Activated CD4-positive, alpha-beta memory T cell treated with anti-CD3 and anti-CD28 coated beads, Interleukin-2, amount 10 ng/mL, durations not matched to agents 7 days and 5 days (primary cell): Measurements from ENCODE around the gene B3GNT9. TPM values are rescaled to one million over a fixed set of nuclear protein-coding genes. Genes with fewer than 3 reads are reported as not detected.
"Not testable (repeated sequence)": the region's sequence is repeated elsewhere in the genome, so short reads cannot be mapped to it uniquely, and the experiment has no call there.

Experiments used
- CTCF ChIA-PET: fragments of 350-600 bp; sonication (Branson Sonifier 250); formaldehyde crosslinking; loops from one replicate; lab custom pipeline; 2021; ENCODE audit warnings: antibody characterized with exemption, inconsistent platforms; lab: Charles Lee
- POLR2A ChIA-PET: fragments of 350-600 bp; sonication (Branson Sonifier 250); formaldehyde crosslinking; loops from one replicate; lab custom pipeline; 2021; ENCODE audit warnings: antibody characterized with exemption; lab: Charles Lee
- DNase-seq: peaks from one replicate; pipeline ENCODE4 v3.0.0-alpha.2; 2020
- H3K27ac Mint-ChIP-seq: one replicate; pipeline ENCODE4 v1.8.0; 2021; ENCODE audit warnings: mild to moderate bottlenecking, mixed read lengths
- H3K27me3 Mint-ChIP-seq: one replicate; pipeline ENCODE4 v1.8.0; 2021; ENCODE audit warnings: mixed read lengths
- H3K36me3 Mint-ChIP-seq: one replicate; pipeline ENCODE4 v1.8.0; 2021; ENCODE audit warnings: low read depth, mixed read lengths
- H3K4me1 Mint-ChIP-seq: one replicate; pipeline ENCODE4 v1.8.0; 2021; ENCODE audit warnings: mixed read lengths
- H3K4me3 Mint-ChIP-seq: one replicate; pipeline ENCODE4 v1.8.0; 2021; ENCODE audit warnings: mild to moderate bottlenecking, mixed read lengths
- H3K9me3 Mint-ChIP-seq: one replicate; pipeline ENCODE4 v1.8.0; 2021; ENCODE audit warnings: mixed read lengths
- total RNA-seq, 2 experiments: library from RNA; stranded (reverse); gene quantifications; one replicate each; pipeline ENCODE4 v1.2.3, GENCODE V29; 2021

B3GNT9 gene
- total RNA-seq, 2 experiments from 2014 or later: 14.6 to 16.2 TPM

GRCh38 chr16:67146523-67147357 is 4.1 kb downstream of the B3GNT9 start:
- H3K4me3 Mint-ChIP-seq: no peak overlapping the region
- no peak for DNase-seq
- POLR2A ChIA-PET: interaction anchor here (0.9 kb wide), 1 partner anchor 109 kb away, joined by 3 read pairs; no protein-coding TSS in a partner anchor
- H3K36me3 Mint-ChIP-seq: peaks cover 40% of the 10 kb centered on the region
- H3K9me3 Mint-ChIP-seq: no peaks in the 10 kb centered on the region
- H3K27me3 Mint-ChIP-seq: no peaks in the 10 kb centered on the region
- H3K27ac Mint-ChIP-seq: peak overlapping the region; percentile 35
- CTCF ChIA-PET: interaction anchor here (1.2 kb wide), 1 partner anchor 8 kb away, joined by 3 read pairs; no protein-coding TSS in a partner anchor
- peaks cover 15% of the 10 kb centered on the region for H3K4me1 Mint-ChIP-seq

- Mint-ChIP-seq H3K27me3 (no peaks in the 10 kb centered on the region), H3K36me3 (peaks cover 45% of the 10 kb centered on the region), H3K27ac (no peak overlapping the region), H3K9me3 (no peaks in the 10 kb centered on the region), H3K4me1 (peaks cover 6% of the 10 kb centered on the region), H3K4me3 (no peak overlapping the region)
- ChIA-PET CTCF (interaction anchor here (3.2 kb wide), 1 partner anchor 9 kb away, joined by 16 read pairs; no protein-coding TSS in a partner anchor), POLR2A (no interaction called here)
- no peak for DNase-seq
Observed at GRCh38 chr16:67145746-67146145, 5.1 kb downstream of the B3GNT9 start.

GRCh38 chr16:67144943-67145342 is 5.9 kb downstream of the B3GNT9 start:
- H3K4me3 Mint-ChIP-seq: no peak overlapping the region
- CTCF ChIA-PET: interaction anchor here (3.2 kb wide), 1 partner anchor 10 kb away, joined by 16 read pairs; no protein-coding TSS in a partner anchor

GRCh38 chr16:67142342-67142741 is 8.5 kb downstream of the B3GNT9 start:
- no peaks in the 10 kb centered on the region for H3K9me3 Mint-ChIP-seq
- ChIA-PET POLR2A (interaction anchor here (2.1 to 2.8 kb wide), 2 partner anchors 12 to 16 kb away, joined by 10 read pairs; partner anchors contain the start of genes FBXL8 and TRADD), CTCF (interaction anchor here (2.2 kb wide), 1 partner anchor 13 kb away, joined by 10 read pairs; no protein-coding TSS in a partner anchor)
- H3K27me3 Mint-ChIP-seq: no peaks in the 10 kb centered on the region
- H3K27ac Mint-ChIP-seq: no peak overlapping the region
- H3K4me1 Mint-ChIP-seq: no peaks in the 10 kb centered on the region
- peaks cover 38% of the 10 kb centered on the region for H3K36me3 Mint-ChIP-seq
- DNase-seq: no peak
- H3K4me3 Mint-ChIP-seq: no peak overlapping the region

More at GRCh38 chr16:67144943-67145342, 5.9 kb downstream of the B3GNT9 start:
- Mint-ChIP-seq H3K36me3 (peaks cover 51% of the 10 kb centered on the region), H3K27me3 (no peaks in the 10 kb centered on the region), H3K27ac (no peak overlapping the region), H3K4me1 (peaks cover 6% of the 10 kb centered on the region), H3K9me3 (no peaks in the 10 kb centered on the region)
- no peak for DNase-seq
- POLR2A ChIA-PET: interaction anchor here (1.0 to 1.6 kb wide), 2 partner anchors 14 to 193 kb away, joined by 3 to 4 read pairs; partner anchors contain the start of gene TRADD

- Mint-ChIP-seq H3K27ac (no peak overlapping the region), H3K4me1 (no peaks in the 10 kb centered on the region), H3K27me3 (no peaks in the 10 kb centered on the region), H3K36me3 (peaks cover 38% of the 10 kb centered on the region), H3K9me3 (no peaks in the 10 kb centered on the region), H3K4me3 (no peak overlapping the region)
- ChIA-PET POLR2A (interaction anchor here (0.8 to 2.8 kb wide), 5 partner anchors 10 to 111 kb away, joined by 3 to 10 read pairs (median 6); partner anchors contain the start of genes FBXL8, PHAF1 and TRADD), CTCF (interaction anchor here (0.9 to 2.2 kb wide), 3 partner anchors 9 to 123 kb away, joined by 3 to 10 read pairs (median 4); partner anchors contain the start of gene B3GNT9)
- no peak for DNase-seq
Observed at GRCh38 chr16:67141391-67141790, 9.4 kb downstream of the B3GNT9 start.

- no peak for DNase-seq
- Mint-ChIP-seq H3K27me3 (no peaks in the 10 kb centered on the region), H3K9me3 (no peaks in the 10 kb centered on the region), H3K4me1 (no peaks in the 10 kb centered on the region), H3K27ac (no peak overlapping the region), H3K36me3 (peaks cover 37% of the 10 kb centered on the region), H3K4me3 (no peak overlapping the region)
- ChIA-PET CTCF (interaction anchor here (3.5 kb wide), 1 partner anchor 18 kb away, joined by 19 read pairs; no protein-coding TSS in a partner anchor), POLR2A (interaction anchor here (1.3 kb wide), 2 partner anchors 13 to 107 kb away, joined by 3 read pairs; partner anchors contain the start of gene B3GNT9)
Observed at GRCh38 chr16:67137605-67138004, 13.2 kb downstream of the B3GNT9 start.

- Mint-ChIP-seq H3K4me1 (peaks cover 1% of the 10 kb centered on the region), H3K27me3 (no peaks in the 10 kb centered on the region), H3K27ac (no peak overlapping the region), H3K9me3 (no peaks in the 10 kb centered on the region), H3K4me3 (no peak overlapping the region), H3K36me3 (peaks cover 25% of the 10 kb centered on the region)
- CTCF ChIA-PET: interaction anchor here (0.5 to 1.7 kb wide), 5 partner anchors 10 to 385 kb away, joined by 3 to 5 read pairs (median 4); partner anchors contain the start of gene CES3
- POLR2A ChIA-PET: no interaction called here
- no peak for DNase-seq
Observed at GRCh38 chr16:67129422-67129821, 21.4 kb downstream of the B3GNT9 start.

GRCh38 chr16:67128887-67129286 is 21.9 kb downstream of the B3GNT9 start:
- no peaks in the 10 kb centered on the region for H3K27me3 Mint-ChIP-seq
- H3K4me1 Mint-ChIP-seq: peaks cover 1% of the 10 kb centered on the region
- peaks cover 28% of the 10 kb centered on the region for H3K36me3 Mint-ChIP-seq
- no peak overlapping the region for H3K27ac Mint-ChIP-seq
- DNase-seq: no peak
- no peak overlapping the region for H3K4me3 Mint-ChIP-seq
- ChIA-PET POLR2A (interaction anchor here (0.7 kb wide), 1 partner anchor 234 kb away, joined by 3 read pairs; no protein-coding TSS in a partner anchor), CTCF (interaction anchor here (0.5 to 1.7 kb wide), 4 partner anchors 26 to 386 kb away, joined by 3 to 5 read pairs (median 4); partner anchors contain the start of gene CES3)
- no peaks in the 10 kb centered on the region for H3K9me3 Mint-ChIP-seq

- Mint-ChIP-seq H3K4me3 (no peak overlapping the region), H3K9me3 (no peaks in the 10 kb centered on the region), H3K27me3 (no peaks in the 10 kb centered on the region), H3K27ac (no peak overlapping the region), H3K4me1 (peaks cover 1% of the 10 kb centered on the region), H3K36me3 (peaks cover 32% of the 10 kb centered on the region)
- no peak for DNase-seq
- CTCF ChIA-PET: interaction anchor here (0.9 kb wide), 1 partner anchor 171 kb away, joined by 4 read pairs; no protein-coding TSS in a partner anchor
- POLR2A ChIA-PET: interaction anchor here (0.7 kb wide), 1 partner anchor 234 kb away, joined by 3 read pairs; no protein-coding TSS in a partner anchor
Observed at GRCh38 chr16:67128417-67128816, 22.4 kb downstream of the B3GNT9 start.

- not testable (repeated sequence) for H3K9me3 Mint-ChIP-seq, DNase-seq
Observed at GRCh38 chr16:67122799-67123198, 28.0 kb downstream of the B3GNT9 start.

GRCh38 chr16:67120025-67120424 is 30.8 kb downstream of the B3GNT9 start:
- Mint-ChIP-seq H3K4me1 (peaks cover 7% of the 10 kb centered on the region), H3K27ac (no peak overlapping the region), H3K27me3 (no peaks in the 10 kb centered on the region), H3K9me3 (no peaks in the 10 kb centered on the region), H3K36me3 (peaks cover 25% of the 10 kb centered on the region), H3K4me3 (no peak overlapping the region)
- CTCF ChIA-PET: interaction anchor here (1.0 to 2.1 kb wide), 3 partner anchors 10 to 159 kb away, joined by 4 to 5 read pairs (median 5); partner anchors contain the start of genes CES3 and PHAF1
- DNase-seq: no peak
- POLR2A ChIA-PET: no interaction called here

More at GRCh38 chr16:67122799-67123198, 28.0 kb downstream of the B3GNT9 start:
- CTCF ChIA-PET, H3K27me3 Mint-ChIP-seq, H3K4me3 Mint-ChIP-seq, H3K27ac Mint-ChIP-seq, POLR2A ChIA-PET, H3K4me1 Mint-ChIP-seq: not testable (repeated sequence)
- H3K36me3 Mint-ChIP-seq: peaks cover 30% of the 10 kb centered on the region

GRCh38 chr16:67117716-67118115 is 33.1 kb downstream of the B3GNT9 start:
- no peak for DNase-seq
- Mint-ChIP-seq H3K36me3 (peaks cover 18% of the 10 kb centered on the region), H3K27me3 (no peaks in the 10 kb centered on the region), H3K4me1 (peaks cover 12% of the 10 kb centered on the region), H3K4me3 (no peak overlapping the region), H3K9me3 (no peaks in the 10 kb centered on the region), H3K27ac (no peak overlapping the region)
- CTCF ChIA-PET: interaction anchor here (0.6 to 1.8 kb wide), 3 partner anchors 14 to 196 kb away, joined by 3 to 6 read pairs (median 4); no protein-coding TSS in a partner anchor
- POLR2A ChIA-PET: no interaction called here
